ENCODE measurements around the gene PDC. TPM values are rescaled to one million over a fixed set of nuclear protein-coding genes. Genes with fewer than 3 reads are reported as not detected.

The PDC gene
- total RNA-seq, 3 donors from 2014 or later = not detected

GRCh38 chr1:186482661-186483255, 21.8 kb upstream of the PDC start:
- peak in 1 of 2 donors; percentile 26 for DNase-seq (ENCODE audit: low spot score in 2 of 2)
- H3K27ac ChIP-seq = no peak overlapping the region
- no peaks in the 10 kb centered on the region for H3K27me3 ChIP-seq
- no peaks in the 10 kb centered on the region for H3K4me1 ChIP-seq
- no peaks in the 10 kb centered on the region for H3K9me3 ChIP-seq
- intact Hi-C loops (cut with DNase I; ENCODE audit: low total_unique reads) = no loop called here
- H3K36me3 ChIP-seq = no peaks in the 10 kb centered on the region
- TF ChIP-seq CTCF (IDR thresholded peaks at IDR 0.05) = peak; percentile 36 to 64 (median 49)
- TF ChIP-seq POLR2AphosphoS5 (IDR thresholded peaks at IDR 0.05) = no peak
- H3K4me3 ChIP-seq = no peak overlapping the region

- no peak overlapping the region for H3K27ac ChIP-seq
- intact Hi-C loops (cut with DNase I; ENCODE audit: low total_unique reads) = no loop called here
- no peaks in the 10 kb centered on the region for H3K27me3 ChIP-seq
- no peaks in the 10 kb centered on the region for H3K36me3 ChIP-seq
- TF ChIP-seq POLR2A (IDR thresholded peaks at IDR 0.05) (no peak), POLR2AphosphoS5 (IDR thresholded peaks at IDR 0.05) (no peak), CTCF (IDR thresholded peaks at IDR 0.05) (no peak)
- DNase-seq (ENCODE audit: low spot score in 2 of 2) = no peak
- H3K4me1 ChIP-seq = no peaks in the 10 kb centered on the region
- H3K4me3 ChIP-seq = no peak overlapping the region
- no peaks in the 10 kb centered on the region for H3K9me3 ChIP-seq
Observed at GRCh38 chr1:186481303-186481888, 20.5 kb upstream of the PDC start.

GRCh38 chr1:186479162-186479561, 18.2 kb upstream of the PDC start:
- H3K27me3 ChIP-seq = no peaks in the 10 kb centered on the region
- DNase-seq (ENCODE audit: low spot score in 2 of 2) = no peak
- no peaks in the 10 kb centered on the region for H3K4me1 ChIP-seq
- no peak overlapping the region for H3K27ac ChIP-seq
- TF ChIP-seq POLR2AphosphoS5 (IDR thresholded peaks at IDR 0.05) (no peak), CTCF (IDR thresholded peaks at IDR 0.05) (no peak), POLR2A (IDR thresholded peaks at IDR 0.05) (no peak)
- no peaks in the 10 kb centered on the region for H3K9me3 ChIP-seq
- H3K36me3 ChIP-seq = no peaks in the 10 kb centered on the region
- no peak overlapping the region for H3K4me3 ChIP-seq
- intact Hi-C loops (cut with DNase I; ENCODE audit: low total_unique reads) = no loop called here

DNA sequence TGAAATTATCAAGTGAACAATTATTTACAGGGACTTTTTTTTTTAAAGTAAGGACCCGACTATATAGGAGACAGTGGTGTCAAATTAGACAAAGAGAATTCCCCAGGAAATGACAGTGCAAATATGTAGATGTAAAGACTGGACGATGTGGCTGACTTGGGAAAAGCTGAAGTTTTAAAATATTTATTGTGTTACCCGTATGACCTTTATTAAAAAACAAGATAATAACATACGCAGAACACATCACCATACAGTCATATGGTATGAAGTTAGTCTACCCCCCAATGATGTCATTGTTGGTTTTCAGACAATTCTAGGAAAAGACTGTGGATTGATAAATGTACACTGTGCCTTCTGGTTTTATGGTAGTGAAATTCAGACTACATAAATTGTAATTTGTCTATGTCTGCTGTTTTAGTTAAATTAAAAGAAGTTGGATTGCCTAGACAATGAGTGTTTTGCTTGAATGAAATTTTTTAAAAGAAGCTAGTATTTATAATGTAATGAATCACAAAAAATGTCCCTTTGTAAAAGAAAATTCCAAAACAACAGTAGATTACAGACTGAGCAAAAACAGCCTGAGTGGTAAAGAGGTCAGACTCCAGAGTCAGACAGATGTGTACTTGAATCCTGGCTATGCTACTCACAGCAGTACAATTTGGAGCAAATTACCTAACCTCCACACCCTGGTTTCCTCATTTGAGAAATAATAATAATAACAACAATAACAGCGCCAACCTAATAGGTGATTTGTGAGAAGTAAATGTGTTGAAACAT, 15.5 kb upstream of the PDC start:
- no peak for TF ChIP-seq POLR2A (IDR thresholded peaks at IDR 0.05)
- no peak for TF ChIP-seq CTCF (IDR thresholded peaks at IDR 0.05)
- no peak for TF ChIP-seq POLR2AphosphoS5 (IDR thresholded peaks at IDR 0.05)
- no peak overlapping the region for H3K4me3 ChIP-seq
- no peak overlapping the region for H3K27ac ChIP-seq
- intact Hi-C loops (cut with DNase I; ENCODE audit: low total_unique reads) = no loop called here
- no peaks in the 10 kb centered on the region for H3K9me3 ChIP-seq
- no peaks in the 10 kb centered on the region for H3K27me3 ChIP-seq
- no peak for DNase-seq (ENCODE audit: low spot score in 2 of 2)
- H3K4me1 ChIP-seq = no peaks in the 10 kb centered on the region
- H3K36me3 ChIP-seq = no peaks in the 10 kb centered on the region

DNA sequence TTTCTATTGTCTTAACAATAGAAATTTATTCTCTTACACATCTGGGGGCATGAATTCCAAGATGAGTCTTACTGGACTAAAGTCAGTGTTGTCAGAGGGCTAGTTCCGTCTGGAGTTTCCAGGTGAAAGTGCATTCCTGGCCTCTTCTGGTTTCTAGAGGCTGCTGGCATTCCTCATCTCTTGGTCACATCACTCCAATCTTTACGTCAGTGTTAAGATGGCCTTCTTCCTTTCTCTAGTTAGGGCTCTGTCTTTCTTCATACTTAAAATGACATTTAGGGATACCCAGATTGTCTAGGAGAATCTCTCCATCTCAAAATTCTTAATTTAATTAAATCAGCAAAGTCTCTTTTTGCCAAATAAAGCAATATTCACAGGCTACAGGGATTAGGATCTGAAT, 13.3 kb upstream of the PDC start:
- no peaks in the 10 kb centered on the region for H3K27me3 ChIP-seq
- H3K27ac ChIP-seq = no peak overlapping the region
- intact Hi-C loops (cut with DNase I; ENCODE audit: low total_unique reads) = no loop called here
- no peak overlapping the region for H3K4me3 ChIP-seq
- H3K9me3 ChIP-seq = no peaks in the 10 kb centered on the region
- no peak for DNase-seq (ENCODE audit: low spot score in 2 of 2)
- no peaks in the 10 kb centered on the region for H3K36me3 ChIP-seq
- H3K4me1 ChIP-seq = no peaks in the 10 kb centered on the region
- no peak for TF ChIP-seq POLR2A (IDR thresholded peaks at IDR 0.05)
- no peak for TF ChIP-seq CTCF (IDR thresholded peaks at IDR 0.05)
- no peak for TF ChIP-seq POLR2AphosphoS5 (IDR thresholded peaks at IDR 0.05)
